ENCODE data around the gene ZBTB25. TPM values are rescaled to one million over a fixed set of nuclear protein-coding genes. Genes with fewer than 3 reads are reported as not detected.

ZBTB25 gene
- total RNA-seq, 2 donors from 2014 or later, result 30.4 to 31.3 TPM

DNA sequence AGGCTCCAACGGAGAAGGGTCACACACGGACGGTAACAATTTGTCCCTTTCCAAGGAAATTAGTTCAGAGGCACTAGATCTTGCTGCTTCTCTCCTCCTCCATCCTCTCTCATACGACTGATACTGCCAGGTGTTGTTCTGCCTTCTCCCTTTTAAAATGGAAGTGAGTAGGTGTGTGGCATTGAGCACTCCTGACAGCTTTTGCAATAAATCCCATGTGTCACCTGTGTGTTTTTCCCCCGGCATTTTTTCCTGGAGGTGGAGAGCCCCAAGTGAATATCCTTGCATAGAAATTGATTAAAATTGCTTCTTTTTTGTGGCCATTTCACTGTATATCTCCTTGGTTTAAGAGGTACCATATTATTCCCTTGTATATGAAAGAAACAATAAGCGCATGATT is 64.5 kb downstream of the ZBTB25 start:
- Mint-ChIP-seq H3K4me3 (no peak overlapping the region), H3K4me1 (ENCODE audit: low read depth) (peaks cover 23% of the 10 kb centered on the region), H3K27ac (peak overlapping the region; percentile 75), H3K27me3 (ENCODE audit: low read depth) (no peaks in the 10 kb centered on the region), H3K9me3 (no peaks in the 10 kb centered on the region), H3K36me3 (ENCODE audit: insufficient read depth in 2 of 2) (peaks cover 13 to 61% of the 10 kb centered on the region in 2 donors)
- no peak for ATAC-seq (replicated peaks in 1 of 2)
- no peak for DNase-seq

DNA sequence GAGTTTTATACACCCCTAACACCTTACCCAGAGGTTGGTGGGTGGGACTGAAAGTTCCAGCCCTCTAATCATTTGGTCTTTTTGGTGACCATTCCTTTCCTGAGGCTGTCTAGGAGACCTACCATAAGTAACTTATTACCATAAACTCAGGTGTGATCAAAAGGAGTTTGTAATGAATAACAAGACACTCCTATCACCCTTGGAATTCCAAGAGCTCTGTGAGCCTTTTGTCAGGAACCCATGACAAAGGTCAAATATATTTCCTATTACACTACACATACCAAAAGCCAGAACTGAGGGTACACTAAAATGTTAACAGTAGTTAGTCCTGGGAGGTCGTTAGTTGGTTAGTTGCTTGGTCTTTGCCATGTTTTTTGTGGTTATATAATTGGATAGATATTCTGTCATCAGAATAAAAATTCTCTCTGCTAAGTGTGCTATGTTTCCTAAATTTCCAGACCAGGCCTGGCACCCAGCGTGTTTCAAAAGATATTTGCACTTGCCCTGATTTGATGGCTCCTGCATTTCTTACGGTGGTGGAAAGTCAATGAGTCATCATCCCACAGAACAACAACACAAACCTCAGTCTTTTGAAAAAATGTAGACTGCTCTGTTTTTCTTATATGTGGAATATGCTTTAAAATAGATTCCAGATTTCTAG is 65.3 kb downstream of the ZBTB25 start:
- Mint-ChIP-seq H3K9me3 (no peaks in the 10 kb centered on the region), H3K27me3 (ENCODE audit: low read depth) (no peaks in the 10 kb centered on the region), H3K4me1 (ENCODE audit: low read depth) (peaks cover 16% of the 10 kb centered on the region), H3K27ac (peak overlapping the region; percentile 49), H3K4me3 (peak overlapping the region in 1 of 2 donors; percentile 24), H3K36me3 (ENCODE audit: insufficient read depth in 2 of 2) (peaks cover 10 to 58% of the 10 kb centered on the region in 2 donors)
- ATAC-seq (replicated peaks in 1 of 2) (peak; percentile 49 to 61), DNase-seq (no peak)

DNA sequence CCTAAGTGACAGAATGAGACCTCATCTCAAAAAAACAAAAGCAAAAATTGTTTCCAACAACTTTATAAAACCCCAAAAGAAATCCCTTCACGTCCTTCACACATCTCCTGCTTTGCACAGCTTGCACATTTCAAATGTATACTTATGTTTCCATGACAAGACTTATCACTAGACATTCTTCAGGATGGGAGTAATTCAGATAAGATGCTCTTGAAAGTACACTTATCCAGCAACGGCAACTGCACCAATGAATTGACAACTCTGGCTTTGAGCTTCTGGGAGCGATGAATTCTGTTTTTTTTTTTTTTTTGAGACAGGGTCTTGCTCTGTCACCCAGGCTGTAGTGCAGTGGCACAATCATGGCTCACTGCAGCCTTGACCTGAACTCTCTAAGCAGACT is 69.1 kb downstream of the ZBTB25 start:
- DNase-seq (no peak), ATAC-seq (replicated peaks in 1 of 2) (no peak)
- H3K4me1 Mint-ChIP-seq (ENCODE audit: low read depth), result peaks cover 16% of the 10 kb centered on the region
- H3K4me3 Mint-ChIP-seq, result no peak overlapping the region
- H3K36me3 Mint-ChIP-seq (ENCODE audit: insufficient read depth in 2 of 2), result peaks cover 8 to 52% of the 10 kb centered on the region in 2 donors
- no peaks in the 10 kb centered on the region for H3K27me3 Mint-ChIP-seq (ENCODE audit: low read depth)
- no peaks in the 10 kb centered on the region for H3K9me3 Mint-ChIP-seq
- H3K27ac Mint-ChIP-seq, result no peak overlapping the region

DNA sequence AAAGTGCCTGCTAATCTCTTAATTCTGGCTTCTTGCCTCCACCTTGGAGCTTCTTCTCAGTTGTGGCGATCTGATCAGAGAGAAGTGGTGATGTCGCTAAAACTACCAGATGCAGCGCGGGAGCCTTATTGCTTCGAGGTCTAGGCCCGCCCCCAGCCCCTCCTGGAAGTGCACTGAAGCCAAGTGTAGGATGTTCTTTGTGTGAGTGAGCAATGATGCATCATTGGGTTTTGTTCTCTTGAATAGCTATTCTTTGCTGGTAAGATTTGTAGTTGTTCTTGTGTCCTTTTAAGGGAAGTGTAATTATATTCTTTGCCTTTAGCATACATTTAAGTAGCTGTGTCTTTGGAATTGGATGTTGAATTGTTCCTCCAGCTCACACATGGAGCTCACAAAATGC is 79.7 kb downstream of the ZBTB25 start:
- Mint-ChIP-seq H3K27ac (peak overlapping the region; percentile 15), H3K36me3 (ENCODE audit: insufficient read depth in 2 of 2) (peaks cover 16 to 36% of the 10 kb centered on the region in 2 donors), H3K9me3 (no peaks in the 10 kb centered on the region), H3K4me3 (peak overlapping the region; percentile 50 to 58), H3K27me3 (ENCODE audit: low read depth) (no peaks in the 10 kb centered on the region), H3K4me1 (ENCODE audit: low read depth) (peaks cover 20% of the 10 kb centered on the region)
- ATAC-seq (replicated peaks in 1 of 2), result no peak
- peak; percentile 8 to 26 for DNase-seq

DNA sequence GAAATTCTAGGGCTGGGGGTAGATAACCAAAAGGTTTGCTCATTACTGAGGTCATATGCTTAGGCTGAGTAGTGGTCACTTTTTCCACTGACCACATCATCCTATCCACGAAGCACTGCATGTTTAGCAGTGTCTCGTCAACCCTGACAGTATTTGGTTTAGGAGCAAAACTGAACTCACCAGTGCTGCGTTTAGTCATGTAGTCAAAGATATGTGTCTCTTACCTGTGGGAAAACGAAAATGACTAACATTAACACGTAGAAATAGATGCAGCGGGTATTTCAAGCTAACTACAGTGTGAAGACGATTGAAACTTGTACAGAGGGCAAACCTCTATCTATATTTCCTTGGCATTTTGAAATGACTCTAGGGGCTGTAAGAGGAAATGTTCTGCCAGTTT is 80.9 kb downstream of the ZBTB25 start:
- H3K27ac Mint-ChIP-seq, result peak overlapping the region; percentile 90
- DNase-seq, result peak; percentile 5 to 28
- H3K9me3 Mint-ChIP-seq, result no peaks in the 10 kb centered on the region
- H3K4me3 Mint-ChIP-seq, result peak overlapping the region in 1 of 2 donors; percentile 41
- H3K36me3 Mint-ChIP-seq (ENCODE audit: insufficient read depth in 2 of 2), result peaks cover 18 to 36% of the 10 kb centered on the region in 2 donors
- no peaks in the 10 kb centered on the region for H3K27me3 Mint-ChIP-seq (ENCODE audit: low read depth)
- ATAC-seq (replicated peaks in 1 of 2), result peak; percentile 90 to 92
- H3K4me1 Mint-ChIP-seq (ENCODE audit: low read depth), result peaks cover 20% of the 10 kb centered on the region

DNA sequence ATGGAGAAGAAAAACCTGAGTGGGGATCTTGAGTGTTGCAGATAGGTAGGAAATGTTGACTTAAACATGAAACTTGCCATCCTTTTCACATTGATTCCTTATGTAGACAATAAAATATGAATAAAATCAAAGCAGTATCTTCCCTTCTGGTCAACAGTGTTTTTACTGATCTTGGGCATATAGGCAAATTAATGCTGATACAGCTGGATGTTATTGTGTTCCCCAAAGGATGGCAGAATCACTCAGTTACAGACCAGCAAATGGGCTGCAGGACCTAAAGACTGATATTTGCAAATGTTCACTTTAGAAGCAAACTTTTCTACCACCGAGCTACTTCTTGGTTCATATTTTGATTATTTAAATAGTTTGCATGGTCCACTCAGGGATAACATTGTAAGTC is 81.6 kb downstream of the ZBTB25 start:
- peaks cover 20% of the 10 kb centered on the region for H3K4me1 Mint-ChIP-seq (ENCODE audit: low read depth)
- no peaks in the 10 kb centered on the region for H3K27me3 Mint-ChIP-seq (ENCODE audit: low read depth)
- no peak for ATAC-seq (replicated peaks in 1 of 2)
- peaks cover 13 to 36% of the 10 kb centered on the region in 2 donors for H3K36me3 Mint-ChIP-seq (ENCODE audit: insufficient read depth in 2 of 2)
- DNase-seq, result no peak
- peak overlapping the region; percentile 90 for H3K27ac Mint-ChIP-seq
- H3K4me3 Mint-ChIP-seq, result peak overlapping the region in 1 of 2 donors; percentile 41
- no peaks in the 10 kb centered on the region for H3K9me3 Mint-ChIP-seq

DNA sequence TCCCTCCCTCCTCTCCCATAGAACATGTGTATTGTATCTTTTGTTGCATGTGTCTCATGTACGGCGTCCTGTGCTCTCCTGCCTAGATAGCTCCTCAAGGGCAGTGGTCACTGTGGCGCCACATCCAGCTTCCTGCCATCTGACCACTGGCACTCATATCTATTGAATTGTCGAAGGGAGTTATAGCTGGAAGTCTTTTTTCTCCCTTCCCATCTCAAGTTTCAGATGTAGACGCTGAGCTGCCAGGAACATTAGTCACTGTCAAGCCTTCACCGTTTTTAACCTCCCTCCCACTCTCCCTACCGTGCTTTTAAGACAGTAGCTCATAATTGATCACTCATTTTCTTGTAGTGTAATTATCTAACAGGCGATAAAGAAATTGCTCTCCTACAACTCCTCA is 82.5 kb downstream of the ZBTB25 start:
- Mint-ChIP-seq H3K4me1 (ENCODE audit: low read depth) (peaks cover 20% of the 10 kb centered on the region), H3K4me3 (no peak overlapping the region)

DNA sequence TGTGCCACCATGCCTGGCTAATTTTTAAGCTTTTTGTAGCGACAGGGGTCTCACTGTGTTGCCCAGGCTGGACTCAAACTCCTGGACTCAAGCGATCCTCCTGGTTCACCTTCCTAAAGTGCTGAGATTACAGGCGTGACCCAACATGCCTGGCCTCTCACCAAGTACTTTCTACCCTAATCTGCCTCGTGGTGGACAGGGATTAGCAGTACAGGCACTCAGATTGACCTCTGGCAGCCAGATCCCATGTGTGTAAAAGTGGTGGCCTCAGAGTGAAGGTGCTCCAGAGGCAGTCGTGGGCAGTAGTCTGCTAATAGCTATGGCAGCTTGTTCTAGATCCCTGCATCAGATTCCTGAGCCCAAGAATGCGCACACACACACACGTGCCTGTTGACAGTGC is 84.6 kb downstream of the ZBTB25 start:
- no peak for ATAC-seq (replicated peaks in 1 of 2)
- H3K9me3 Mint-ChIP-seq, result no peaks in the 10 kb centered on the region
- no peak for DNase-seq
- H3K36me3 Mint-ChIP-seq (ENCODE audit: insufficient read depth in 2 of 2), result peaks cover 13 to 37% of the 10 kb centered on the region in 2 donors
- H3K4me1 Mint-ChIP-seq (ENCODE audit: low read depth), result peaks cover 16% of the 10 kb centered on the region
- no peaks in the 10 kb centered on the region for H3K27me3 Mint-ChIP-seq (ENCODE audit: low read depth)
- no peak overlapping the region for H3K4me3 Mint-ChIP-seq
- no peak overlapping the region for H3K27ac Mint-ChIP-seq

More for the DNA sequence above, 82.5 kb downstream of the ZBTB25 start:
- no peaks in the 10 kb centered on the region for H3K27me3 Mint-ChIP-seq (ENCODE audit: low read depth)
- H3K9me3 Mint-ChIP-seq, result no peaks in the 10 kb centered on the region
- peaks cover 13 to 32% of the 10 kb centered on the region in 2 donors for H3K36me3 Mint-ChIP-seq (ENCODE audit: insufficient read depth in 2 of 2)
- H3K27ac Mint-ChIP-seq, result no peak overlapping the region
- ATAC-seq (replicated peaks in 1 of 2) (no peak), DNase-seq (no peak)

DNA sequence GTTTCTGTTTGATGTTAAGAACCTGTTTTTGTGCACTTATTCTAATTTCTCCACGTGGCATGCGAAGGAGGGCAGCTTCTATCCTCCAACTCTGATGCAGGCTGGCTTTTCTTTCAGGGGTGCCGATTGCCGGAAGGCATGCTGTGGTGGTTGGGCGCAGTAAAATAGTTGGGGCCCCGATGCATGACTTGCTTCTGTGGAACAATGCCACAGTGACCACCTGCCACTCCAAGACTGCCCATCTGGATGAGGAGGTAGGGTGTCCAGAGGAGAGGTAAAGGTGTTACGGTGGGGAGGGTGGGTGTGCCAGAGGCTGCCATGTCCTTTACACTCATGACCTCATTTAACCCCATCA is 85.9 kb downstream of the ZBTB25 start:
- ATAC-seq (replicated peaks in 1 of 2) (no peak), DNase-seq (no peak)
- H3K36me3 Mint-ChIP-seq (ENCODE audit: insufficient read depth in 2 of 2), result peaks cover 12 to 34% of the 10 kb centered on the region in 2 donors
- no peaks in the 10 kb centered on the region for H3K9me3 Mint-ChIP-seq
- H3K27ac Mint-ChIP-seq, result no peak overlapping the region
- H3K4me1 Mint-ChIP-seq (ENCODE audit: low read depth), result peaks cover 9% of the 10 kb centered on the region
- no peaks in the 10 kb centered on the region for H3K27me3 Mint-ChIP-seq (ENCODE audit: low read depth)
- H3K4me3 Mint-ChIP-seq, result no peak overlapping the region

DNA sequence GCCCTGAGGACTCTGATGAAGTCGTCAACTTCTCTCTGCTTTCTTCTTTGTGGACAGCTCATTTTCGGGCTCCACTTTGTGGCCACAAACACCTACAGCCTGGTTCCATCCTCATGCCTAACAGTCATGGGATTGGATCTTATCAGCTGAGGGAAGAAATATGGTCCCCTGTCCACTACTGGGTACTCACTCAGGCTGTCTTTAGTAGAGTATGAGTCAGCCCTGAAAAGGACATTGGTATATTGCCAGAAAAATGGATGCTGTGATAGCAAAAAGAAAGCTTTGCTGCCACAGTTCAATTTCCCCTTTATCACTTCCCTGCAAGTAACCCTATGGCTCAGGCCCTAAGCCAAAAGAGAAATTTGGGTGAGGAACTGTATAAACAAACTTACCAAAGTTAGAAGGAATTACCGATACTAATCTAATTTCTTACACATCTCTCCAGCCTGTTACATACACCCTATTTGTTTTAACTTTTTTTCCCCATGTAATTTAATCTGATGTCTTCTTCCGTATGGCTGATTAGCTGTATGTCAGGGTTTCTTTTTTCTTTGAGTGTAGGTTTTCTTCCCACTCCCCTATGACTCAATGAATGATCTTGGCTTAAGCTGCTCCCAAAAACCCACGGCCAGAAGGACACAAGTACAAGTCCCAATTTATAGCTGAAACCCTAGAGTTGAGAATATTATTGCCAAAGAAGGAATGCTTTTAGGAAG is 86.4 kb downstream of the ZBTB25 start:
- H3K4me3 Mint-ChIP-seq, result no peak overlapping the region
- H3K27me3 Mint-ChIP-seq (ENCODE audit: low read depth), result no peaks in the 10 kb centered on the region
- peak in 1 of 2 donors; percentile 43 for ATAC-seq (replicated peaks in 1 of 2)
- H3K9me3 Mint-ChIP-seq, result no peaks in the 10 kb centered on the region
- peak overlapping the region; percentile 40 for H3K27ac Mint-ChIP-seq
- peaks cover 11 to 31% of the 10 kb centered on the region in 2 donors for H3K36me3 Mint-ChIP-seq (ENCODE audit: insufficient read depth in 2 of 2)
- DNase-seq, result no peak
- peaks cover 7% of the 10 kb centered on the region for H3K4me1 Mint-ChIP-seq (ENCODE audit: low read depth)

DNA sequence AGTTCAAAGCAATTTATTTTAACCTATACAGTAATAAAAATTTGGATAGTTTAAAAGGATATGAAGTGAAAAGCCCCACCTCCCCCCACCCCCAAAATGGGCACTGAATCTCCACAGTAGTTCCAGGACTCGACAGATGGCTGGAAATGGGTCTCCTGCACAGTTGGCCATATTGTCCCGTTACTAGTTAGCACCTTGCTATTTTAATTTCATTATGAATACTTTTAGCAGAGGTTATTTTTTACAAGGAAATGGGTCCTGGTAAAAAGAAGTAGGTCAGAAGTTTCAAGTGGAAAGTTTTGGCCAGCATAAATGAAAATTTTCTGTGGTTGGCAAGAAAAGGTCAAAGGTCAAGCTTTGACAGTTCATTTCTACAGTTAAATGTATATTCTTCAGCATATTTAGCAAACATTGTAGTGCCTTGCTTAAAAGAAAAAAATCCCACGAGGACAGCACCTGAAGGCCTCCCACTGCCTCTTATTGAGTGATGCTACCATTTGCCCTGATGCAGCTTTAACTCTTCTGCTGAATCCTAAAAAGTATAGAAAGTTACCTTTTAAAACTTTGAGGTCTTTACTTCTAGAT is 87.2 kb downstream of the ZBTB25 start:
- no peak for ATAC-seq (replicated peaks in 1 of 2)
- no peaks in the 10 kb centered on the region for H3K27me3 Mint-ChIP-seq (ENCODE audit: low read depth)
- no peaks in the 10 kb centered on the region for H3K9me3 Mint-ChIP-seq

DNA sequence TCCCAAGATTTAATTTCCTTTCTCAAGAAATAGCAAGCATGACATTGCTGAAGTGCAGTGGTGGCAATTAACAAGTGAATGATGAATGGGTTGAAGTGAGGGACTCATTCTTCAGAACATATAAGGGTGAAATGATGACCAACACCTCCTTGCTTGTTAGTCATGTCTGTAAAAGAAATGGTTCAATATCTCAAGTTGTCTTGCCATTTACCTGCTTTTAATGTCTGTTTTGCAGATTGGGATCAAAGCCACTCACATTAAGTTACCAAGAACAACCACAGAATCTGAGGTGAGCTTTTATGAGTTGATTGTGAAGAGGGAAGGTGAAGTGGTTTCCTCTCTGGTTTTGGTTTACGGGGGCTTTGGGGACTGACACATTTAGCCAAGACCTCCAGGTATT is 91.4 kb downstream of the ZBTB25 start:
- Mint-ChIP-seq H3K36me3 (ENCODE audit: insufficient read depth in 2 of 2) (peaks cover 5 to 33% of the 10 kb centered on the region in 2 donors), H3K9me3 (no peaks in the 10 kb centered on the region), H3K27ac (no peak overlapping the region), H3K27me3 (ENCODE audit: low read depth) (no peaks in the 10 kb centered on the region), H3K4me1 (ENCODE audit: low read depth) (peaks cover 23% of the 10 kb centered on the region), H3K4me3 (no peak overlapping the region)
- no peak for DNase-seq
- peak; percentile 40 to 41 for ATAC-seq (replicated peaks in 1 of 2)

More for the DNA sequence above, 87.2 kb downstream of the ZBTB25 start:
- H3K4me1 Mint-ChIP-seq (ENCODE audit: low read depth), result peaks cover 11% of the 10 kb centered on the region
- no peak overlapping the region for H3K4me3 Mint-ChIP-seq
- H3K27ac Mint-ChIP-seq, result no peak overlapping the region
- DNase-seq, result no peak
- peaks cover 11 to 32% of the 10 kb centered on the region in 2 donors for H3K36me3 Mint-ChIP-seq (ENCODE audit: insufficient read depth in 2 of 2)

DNA sequence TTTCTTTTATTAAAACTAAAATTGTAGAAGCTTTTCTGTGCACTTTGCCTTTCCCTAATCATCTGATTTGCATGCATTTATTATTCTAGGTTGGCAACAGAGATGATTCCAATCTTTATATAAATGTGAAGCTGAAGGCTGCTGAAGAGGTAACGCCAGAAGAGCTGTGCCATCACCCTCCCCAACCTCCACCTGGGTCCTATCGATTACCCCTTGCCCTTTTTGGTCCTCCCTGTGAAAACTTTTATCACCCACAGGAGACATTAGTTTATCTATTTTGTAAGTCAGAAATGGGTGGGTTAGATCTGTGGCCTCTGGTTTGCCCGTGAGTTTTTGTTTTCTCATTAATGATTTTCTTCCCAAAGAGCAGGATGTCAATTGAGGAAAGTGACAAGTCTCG is 92.6 kb downstream of the ZBTB25 start:
- ATAC-seq (replicated peaks in 1 of 2), result no peak
- Mint-ChIP-seq H3K36me3 (ENCODE audit: insufficient read depth in 2 of 2) (peaks cover 5 to 32% of the 10 kb centered on the region in 2 donors), H3K27ac (no peak overlapping the region), H3K4me1 (ENCODE audit: low read depth) (peaks cover 23% of the 10 kb centered on the region), H3K4me3 (no peak overlapping the region), H3K27me3 (ENCODE audit: low read depth) (no peaks in the 10 kb centered on the region), H3K9me3 (no peaks in the 10 kb centered on the region)
- no peak for DNase-seq

All from activated T-cell treated with anti-CD3 and anti-CD28 coated beads, Interleukin-2, amount 50 U/mL, for 72 hours (primary cell).